Liver (tissue), 3 donors: Measurements from ENCODE around the gene ELOB.

Source experiments
- ATF3 ChIP-seq: IDR thresholded peaks from 2 replicates; pipeline ENCODE4 v1.6.1; 2016; ENCODE audit warnings: antibody characterized with exemption
- FOXA1 ChIP-seq: IDR thresholded peaks from 2 replicates; pipeline ENCODE4 v1.6.1; 2016; ENCODE audit warnings: antibody characterized with exemption
- GABPA ChIP-seq, 2 donors: IDR thresholded peaks in 1 of 2; conservative IDR thresholded peaks in 1 of 2; 2 replicates each; pipeline ENCODE4 v1.6.1; 2016; ENCODE audit warnings: antibody characterized with exemption in 2 of 2, mild to moderate bottlenecking in 1 of 2, moderate library complexity in 1 of 2
- HNF4A ChIP-seq, 2 donors: conservative IDR thresholded peaks; 2 replicates each; pipeline ENCODE4 v1.6.1; 2016; ENCODE audit warnings: antibody characterized with exemption in 2 of 2, mild to moderate bottlenecking in 2 of 2
- HNF4G ChIP-seq: IDR thresholded peaks from 2 replicates; pipeline ENCODE4 v1.6.1; 2016; ENCODE audit warnings: antibody characterized with exemption
- JUND ChIP-seq, 2 donors: IDR thresholded peaks; 2 replicates each; pipeline ENCODE4 v1.6.1; 2016; ENCODE audit warnings: antibody characterized with exemption in 2 of 2
- MAX ChIP-seq: IDR thresholded peaks from 2 replicates; pipeline ENCODE4 v1.6.1; 2016; ENCODE audit warnings: antibody characterized with exemption
- RXRA ChIP-seq, 2 donors: IDR thresholded peaks; 2 replicates each; pipeline ENCODE4 v1.6.1; 2017 to 2018; ENCODE audit warnings: antibody characterized with exemption in 2 of 2, mild to moderate bottlenecking in 1 of 2
- TAF1 ChIP-seq: conservative IDR thresholded peaks from 2 replicates; pipeline ENCODE4 v1.6.1; 2016; ENCODE audit warnings: antibody characterized with exemption, mild to moderate bottlenecking
- YY1 ChIP-seq: IDR thresholded peaks from 2 replicates; pipeline ENCODE4 v1.6.1; 2016; ENCODE audit warnings: antibody characterized with exemption, mild to moderate bottlenecking
- TF ChIP-seq, protein P1 (sequence below): fragments of 150-350 bp; IDR thresholded peaks from 2 replicates; pipeline ENCODE4 v1.5.1; 2017; ENCODE audit warnings: improper control_type of control experiment, low read depth, low read length; ENCODE audit not compliant: missing input control
- donor health status: healthy.
- donor health status: healthy.

DNA sequence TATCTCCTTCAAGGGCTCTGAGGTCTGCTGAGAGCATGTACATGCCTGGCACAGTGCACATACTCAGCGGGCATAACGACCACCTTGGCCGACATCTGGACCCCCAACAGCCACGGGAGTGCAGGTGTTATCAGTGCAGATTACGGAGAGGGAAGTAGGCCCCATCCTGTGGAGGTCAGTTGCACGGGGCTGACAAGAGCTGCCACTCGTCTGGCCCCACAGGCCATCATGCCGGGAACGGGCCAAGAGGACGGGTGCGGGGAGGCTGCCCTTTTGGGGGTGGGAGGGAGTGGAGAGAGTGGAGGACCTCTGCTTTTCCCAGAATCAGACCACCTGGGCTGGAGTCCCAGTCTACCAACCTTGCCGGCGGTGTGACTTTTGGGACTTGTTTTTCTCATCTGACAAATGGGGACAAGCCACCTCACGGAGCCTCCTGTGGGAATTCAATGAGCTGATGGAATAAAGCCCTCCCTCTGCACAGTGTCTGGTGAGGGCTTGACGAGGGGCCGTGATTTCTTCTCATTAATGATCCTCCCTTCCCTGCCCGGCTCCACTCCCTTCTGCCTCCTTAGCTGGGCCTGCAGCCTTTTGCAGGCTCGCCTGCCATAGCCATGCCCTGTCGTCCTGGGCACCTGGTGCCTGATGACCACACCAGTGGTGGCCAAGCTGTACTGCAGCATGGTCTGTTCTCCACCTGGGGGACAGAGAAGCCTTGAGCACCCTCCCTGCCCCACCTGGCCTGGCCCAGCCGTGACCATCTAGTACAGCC, 5.7 kb upstream of the ELOB start:
- TF ChIP-seq, protein P1, sequence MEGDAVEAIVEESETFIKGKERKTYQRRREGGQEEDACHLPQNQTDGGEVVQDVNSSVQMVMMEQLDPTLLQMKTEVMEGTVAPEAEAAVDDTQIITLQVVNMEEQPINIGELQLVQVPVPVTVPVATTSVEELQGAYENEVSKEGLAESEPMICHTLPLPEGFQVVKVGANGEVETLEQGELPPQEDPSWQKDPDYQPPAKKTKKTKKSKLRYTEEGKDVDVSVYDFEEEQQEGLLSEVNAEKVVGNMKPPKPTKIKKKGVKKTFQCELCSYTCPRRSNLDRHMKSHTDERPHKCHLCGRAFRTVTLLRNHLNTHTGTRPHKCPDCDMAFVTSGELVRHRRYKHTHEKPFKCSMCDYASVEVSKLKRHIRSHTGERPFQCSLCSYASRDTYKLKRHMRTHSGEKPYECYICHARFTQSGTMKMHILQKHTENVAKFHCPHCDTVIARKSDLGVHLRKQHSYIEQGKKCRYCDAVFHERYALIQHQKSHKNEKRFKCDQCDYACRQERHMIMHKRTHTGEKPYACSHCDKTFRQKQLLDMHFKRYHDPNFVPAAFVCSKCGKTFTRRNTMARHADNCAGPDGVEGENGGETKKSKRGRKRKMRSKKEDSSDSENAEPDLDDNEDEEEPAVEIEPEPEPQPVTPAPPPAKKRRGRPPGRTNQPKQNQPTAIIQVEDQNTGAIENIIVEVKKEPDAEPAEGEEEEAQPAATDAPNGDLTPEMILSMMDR: no peak
- TF ChIP-seq TAF1: no peak
- TF ChIP-seq RXRA (IDR thresholded peaks at IDR 0.05): no peak
- TF ChIP-seq HNF4G: no peak
- TF ChIP-seq ATF3: no peak
- no peak for TF ChIP-seq HNF4A (conservative IDR thresholded peaks at IDR 0.05)
- TF ChIP-seq JUND (IDR thresholded peaks at IDR 0.05): no peak
- no peak for TF ChIP-seq GABPA (IDR thresholded peaks at IDR 0.05 in 1 of 2, conservative IDR thresholded peaks at IDR 0.05 in 1 of 2)
- TF ChIP-seq YY1: no peak
- TF ChIP-seq FOXA1: no peak
- TF ChIP-seq MAX: no peak
